HG03280 (cell line): ENCODE measurements around the gene NAGPA.

ENCODE experiments used
- ATAC-seq: cut with Tn5 transposase; IDR thresholded peaks from one replicate; pipeline ENCODE4 v1.9.1; 2021; ENCODE audit warnings: mild to moderate bottlenecking, moderate library complexity; ENCODE audit not compliant: unreplicated experiment

The NAGPA gene

DNA sequence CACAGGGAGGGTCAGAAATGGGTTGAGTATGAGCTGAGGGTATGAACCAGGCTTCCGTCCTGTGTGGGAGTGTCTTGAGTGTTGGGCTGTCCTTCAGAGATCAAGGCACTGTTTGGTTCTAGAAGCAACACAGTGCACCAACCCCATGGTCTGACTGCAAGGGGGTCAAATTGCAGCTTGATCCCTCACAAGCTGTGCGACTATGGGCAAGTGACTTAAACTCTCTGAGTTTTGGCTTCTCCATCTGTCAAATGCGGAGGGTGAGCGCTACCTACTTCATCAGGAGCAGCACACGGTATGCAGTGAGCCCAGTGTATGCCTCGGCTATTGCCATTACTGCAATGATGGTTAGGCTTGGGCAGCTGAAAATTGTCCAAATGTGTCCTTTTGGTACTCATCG, 54.6 kb downstream of the NAGPA start:
- ATAC-seq: no peak

GRCh38 chr16:4976611-4977145, 57.1 kb downstream of the NAGPA start:
- no peak for ATAC-seq

GRCh38 chr16:4976079-4976478, 57.7 kb downstream of the NAGPA start:
- peak; percentile 82 for ATAC-seq
